GM21526 (cell line): ENCODE results near the gene THSD8.
"Not testable (repeated sequence)": the region's sequence is repeated elsewhere in the genome, so short reads cannot be mapped to it uniquely, and the experiment has no call there.

ENCODE experiments used
- ATAC-seq: cut with Tn5 transposase; IDR thresholded peaks from one replicate; pipeline ENCODE4 v1.9.1; 2021; ENCODE audit warnings: moderate library complexity; ENCODE audit not compliant: unreplicated experiment, low FRiP score

THSD8 gene

DNA sequence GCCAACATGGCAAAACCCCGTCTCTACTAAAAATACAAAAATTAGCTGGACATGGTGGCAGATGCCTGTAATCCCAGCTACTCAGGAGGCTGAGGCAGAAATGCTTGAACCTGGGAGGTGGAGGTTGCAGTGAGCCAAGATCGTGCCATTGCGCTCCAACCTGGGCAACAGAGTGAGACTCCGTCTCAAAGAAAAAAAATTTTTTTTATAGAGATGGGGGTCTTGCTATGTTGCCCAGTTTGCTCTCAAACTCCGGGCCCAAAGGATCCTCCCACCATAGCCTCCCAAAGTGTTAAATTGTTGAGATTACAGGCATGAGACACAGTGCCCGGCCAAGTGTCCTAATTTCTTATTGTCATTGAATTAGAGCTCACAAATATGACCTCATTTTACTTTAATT is 15.3 kb downstream of the THSD8 start:
- ATAC-seq = not testable (repeated sequence)

DNA sequence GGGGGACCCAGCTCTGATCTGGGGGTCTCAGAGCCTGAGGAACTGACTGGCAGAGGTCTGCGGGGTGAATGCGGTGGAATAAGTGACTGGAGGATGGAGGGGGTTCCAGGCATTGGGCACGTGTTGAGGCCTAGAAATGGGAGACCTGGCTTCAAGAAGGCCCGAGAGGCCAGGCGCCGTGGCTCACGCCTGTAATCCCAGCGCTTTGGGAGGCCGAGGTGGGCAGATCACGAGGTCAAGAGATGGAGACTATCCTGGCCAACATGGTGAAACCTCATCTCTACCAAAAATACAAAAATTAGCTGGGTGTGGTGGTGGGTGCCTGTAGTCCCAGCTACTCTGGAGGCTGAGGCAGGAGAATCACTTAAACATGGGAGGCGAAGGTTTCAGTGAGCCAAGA is 15.9 kb downstream of the THSD8 start:
- ATAC-seq = not testable (repeated sequence)

DNA sequence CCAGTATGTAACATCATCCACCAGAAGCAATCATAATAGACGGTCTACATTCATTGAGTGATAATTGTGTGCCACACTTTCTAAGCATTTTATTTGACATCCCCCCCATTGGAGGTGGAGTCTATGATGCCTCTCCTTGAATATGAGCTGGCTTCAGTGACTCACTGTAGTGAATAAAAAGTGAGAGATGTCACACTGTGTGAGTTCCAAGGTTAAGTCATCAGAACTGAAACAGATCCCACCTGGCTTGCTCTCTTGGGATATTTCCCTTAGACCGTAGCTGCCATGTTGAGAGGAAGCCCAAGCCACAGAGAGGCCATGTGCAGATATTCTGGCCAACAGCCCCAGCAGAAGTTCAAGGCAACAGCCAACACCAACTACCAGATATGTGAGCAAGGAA is 19.9 kb downstream of the THSD8 start:
- ATAC-seq = no peak

DNA sequence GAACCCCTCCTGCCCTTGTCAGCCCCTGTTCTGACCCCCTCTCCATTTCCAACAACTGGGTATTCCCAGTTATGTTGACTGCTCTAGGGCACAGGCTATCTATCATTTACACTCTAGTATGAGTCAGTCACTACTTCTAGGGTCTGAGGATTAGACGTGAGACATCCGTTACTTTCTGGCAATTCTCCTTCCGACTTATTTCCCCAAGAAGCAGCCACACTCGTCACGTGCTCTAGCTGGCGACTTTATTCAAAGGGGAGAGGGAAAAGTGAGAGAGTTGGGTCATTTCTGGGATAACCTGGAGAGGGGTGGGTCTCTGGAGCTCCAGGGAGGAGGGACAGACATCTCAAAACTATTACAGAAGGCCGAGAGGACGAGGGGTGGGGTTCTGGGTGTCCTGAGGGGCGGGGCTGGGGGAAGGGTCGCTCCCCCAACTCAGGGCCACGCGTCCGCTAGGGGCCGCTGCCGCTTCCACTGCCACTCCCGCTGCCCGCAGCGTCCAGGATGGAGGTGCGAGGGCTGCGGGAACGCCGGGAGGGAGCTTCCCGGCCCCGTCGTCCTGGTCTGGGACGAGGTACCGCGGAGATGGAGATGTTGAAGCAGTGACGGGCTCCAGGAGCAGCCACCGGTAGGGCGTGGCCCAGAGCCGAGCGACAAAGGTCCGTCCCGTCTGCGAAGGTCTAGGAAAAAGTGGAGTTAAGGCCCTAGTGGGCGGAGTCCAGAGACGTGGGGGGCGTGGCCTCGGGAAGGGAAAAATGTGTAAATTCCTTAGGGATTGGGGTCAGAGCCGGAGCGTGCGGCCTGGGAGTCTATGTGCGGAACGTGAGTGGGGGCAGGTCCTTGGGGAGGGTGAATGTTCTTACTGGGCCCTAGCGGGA is 23.6 kb downstream of the THSD8 start:
- no peak for ATAC-seq

DNA sequence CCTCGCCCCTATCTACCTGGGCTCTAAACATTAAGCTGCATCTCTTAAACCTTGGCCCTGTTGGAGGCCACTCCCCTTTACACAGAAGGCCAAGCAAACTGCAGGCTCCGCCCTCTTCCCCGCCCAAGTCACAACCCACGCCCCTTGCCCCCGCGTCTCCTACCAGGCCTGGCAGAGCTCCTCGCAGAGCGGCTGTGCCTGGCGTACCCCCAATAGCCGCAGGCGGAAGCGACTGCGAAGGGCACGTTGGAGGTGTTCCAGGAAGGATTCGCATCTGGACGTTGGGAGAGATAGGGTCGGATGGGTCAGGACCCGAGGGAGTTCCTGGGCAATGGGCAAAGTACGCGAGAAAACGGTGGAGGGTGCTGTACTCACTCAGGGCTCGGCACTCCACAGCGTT is 26.6 kb downstream of the THSD8 start:
- no peak for ATAC-seq

DNA sequence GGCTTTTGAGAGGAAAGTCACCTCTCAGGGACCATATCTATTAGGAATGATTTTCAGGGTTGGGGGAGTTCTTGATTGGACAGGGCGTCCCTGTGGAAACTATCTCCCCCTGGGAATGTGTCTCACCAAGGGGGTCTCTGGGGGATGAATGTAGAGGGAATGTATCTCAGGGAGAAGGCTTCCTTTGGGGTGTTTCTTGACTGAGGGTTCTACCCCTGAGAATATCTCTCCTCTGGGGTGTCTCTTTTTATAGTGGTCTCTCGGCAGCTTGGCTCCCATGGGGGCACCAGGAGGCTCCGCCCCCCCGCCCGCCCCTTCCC is 31.5 kb downstream of the THSD8 start:
- ATAC-seq = no peak

DNA sequence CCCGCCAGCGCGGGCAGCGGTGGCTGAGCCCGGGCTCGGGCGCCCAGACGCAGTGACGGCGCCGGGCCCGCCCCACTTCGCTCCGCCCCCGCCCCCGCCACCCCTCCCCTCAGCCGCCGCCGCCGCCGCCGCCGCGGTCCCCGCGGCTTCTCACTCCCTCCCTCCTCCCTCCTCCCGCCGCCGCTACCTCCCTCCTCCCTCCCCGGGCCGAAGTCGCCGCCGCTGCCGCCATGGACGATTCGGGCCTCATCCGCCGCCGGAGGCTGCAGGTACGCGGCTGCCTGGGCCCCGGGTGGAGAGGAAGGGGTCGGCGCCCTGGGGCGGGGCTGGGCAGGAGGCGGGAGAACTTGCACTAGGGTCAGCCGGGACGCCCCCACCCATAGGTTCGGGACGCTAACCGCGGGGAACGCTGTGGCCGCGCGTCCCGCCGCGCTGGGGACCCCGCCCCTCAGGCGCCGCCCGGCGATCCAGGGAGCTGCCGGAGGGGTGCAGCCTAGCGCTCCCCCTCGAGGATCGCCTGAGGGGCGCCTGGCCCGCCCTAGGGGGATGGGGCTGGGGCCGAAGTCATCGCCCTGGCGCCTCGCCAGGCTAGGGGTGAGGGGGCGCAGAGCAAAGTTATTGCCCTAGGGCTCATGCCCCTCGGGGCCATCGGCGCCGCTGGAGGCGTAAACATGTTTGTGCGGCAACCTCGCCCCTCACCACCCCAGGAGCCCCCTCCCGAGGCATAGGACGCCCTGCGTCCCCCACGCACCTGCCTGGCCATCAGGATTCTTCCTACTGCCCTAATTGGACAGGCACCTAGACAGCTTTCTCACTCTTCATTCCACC is 32.1 kb downstream of the THSD8 start:
- no peak for ATAC-seq

DNA sequence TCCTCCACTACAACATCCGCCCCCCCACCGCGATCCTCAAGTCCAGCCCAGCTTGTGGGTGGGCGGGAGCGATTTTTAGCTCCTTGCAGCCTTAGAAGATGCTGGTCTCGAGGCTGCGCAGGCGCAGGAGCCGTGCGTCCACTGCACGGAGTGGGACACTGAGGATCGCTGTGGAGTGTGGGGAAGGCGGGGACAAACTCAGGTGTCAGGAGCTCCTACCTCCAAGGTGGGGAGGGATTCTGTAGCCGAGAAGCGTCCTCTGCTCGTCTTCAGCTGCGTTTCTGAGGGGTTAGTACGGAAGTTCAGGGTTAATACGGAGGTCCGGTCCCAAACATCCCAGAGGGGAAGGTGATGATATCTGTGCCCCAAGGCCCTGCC is 32.7 kb downstream of the THSD8 start, which contains the start of gene RTBDN:
Gene RTBDN (minus strand): TSS at position 14 of the 378 bp plus-strand sequence. CDS start 4,600 bp downstream, outside the sequence.
- no peak for ATAC-seq

DNA sequence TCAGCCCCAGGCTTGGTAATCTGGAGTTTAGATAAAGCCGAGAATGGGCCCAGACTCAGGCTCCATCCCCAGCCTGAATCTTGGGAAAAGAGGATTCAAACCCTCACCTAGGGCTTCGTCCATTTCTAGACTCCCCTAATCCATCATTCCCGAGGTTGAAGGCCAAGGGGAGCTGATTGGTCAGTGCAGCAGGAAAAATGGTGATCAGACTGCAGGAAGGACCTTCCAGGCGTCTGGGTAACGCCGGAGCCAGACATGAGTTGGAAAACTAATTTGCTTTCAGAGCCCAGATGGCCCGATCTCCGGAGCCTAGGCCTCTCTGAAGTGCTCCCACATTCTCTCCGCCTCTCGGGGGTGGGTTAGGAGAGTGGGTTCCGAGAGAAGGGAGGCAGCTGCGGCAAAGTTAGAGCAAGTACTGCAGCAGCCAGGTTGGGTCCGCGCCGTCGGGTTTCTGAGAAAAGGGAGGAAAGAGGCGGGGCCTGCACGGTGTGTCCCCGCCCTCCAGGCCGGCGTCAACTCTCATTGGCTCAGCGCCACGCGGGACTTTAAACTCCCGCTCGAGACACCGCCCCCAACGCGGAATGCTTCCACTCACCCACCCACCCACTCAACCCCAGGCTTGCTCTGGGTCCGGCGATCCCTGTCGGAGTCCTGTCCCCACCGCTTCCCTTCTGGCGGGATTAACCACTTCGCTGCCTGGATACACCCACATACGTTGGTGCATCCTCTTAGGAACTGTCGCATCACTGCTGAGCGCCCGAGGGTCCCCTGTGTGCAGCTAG is 33.3 kb downstream of the THSD8 start:
- no peak for ATAC-seq

DNA sequence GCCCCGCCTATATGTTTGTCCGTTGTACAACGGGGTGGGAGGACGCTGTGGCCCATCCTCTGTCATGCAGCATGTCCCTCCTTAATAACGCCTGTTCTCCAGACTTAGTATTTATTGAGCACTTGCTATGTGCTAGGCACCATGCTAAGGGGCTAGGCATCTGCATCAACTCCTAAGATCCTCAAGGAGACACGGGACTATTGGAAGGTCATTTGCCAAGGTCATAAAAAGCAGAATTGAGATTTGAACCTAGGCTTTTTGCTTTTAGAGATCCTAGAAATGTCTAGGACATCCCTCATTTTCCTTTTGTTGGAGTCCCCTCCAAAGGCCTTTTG is 34.6 kb downstream of the THSD8 start:
- ATAC-seq = no peak

DNA sequence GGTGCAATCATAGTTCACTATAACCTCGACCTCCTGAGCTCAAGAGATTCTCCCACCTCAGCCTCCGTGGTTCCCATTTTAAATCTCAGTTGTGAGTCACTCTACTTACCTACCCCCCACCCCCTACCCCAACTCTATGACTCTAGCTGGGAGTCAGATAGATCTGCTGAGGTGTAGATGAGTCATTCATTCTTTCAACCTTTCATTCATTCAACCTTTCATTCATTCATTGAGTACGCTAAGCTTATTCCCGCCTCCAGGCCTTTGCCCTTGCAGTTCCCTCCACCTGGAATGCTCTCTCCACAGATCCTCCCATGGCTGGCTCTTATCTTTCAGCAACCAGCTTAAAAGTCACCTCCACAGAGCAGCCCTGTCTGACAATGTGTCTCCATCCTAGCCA is 35.4 kb downstream of the THSD8 start:
- ATAC-seq = no peak

DNA sequence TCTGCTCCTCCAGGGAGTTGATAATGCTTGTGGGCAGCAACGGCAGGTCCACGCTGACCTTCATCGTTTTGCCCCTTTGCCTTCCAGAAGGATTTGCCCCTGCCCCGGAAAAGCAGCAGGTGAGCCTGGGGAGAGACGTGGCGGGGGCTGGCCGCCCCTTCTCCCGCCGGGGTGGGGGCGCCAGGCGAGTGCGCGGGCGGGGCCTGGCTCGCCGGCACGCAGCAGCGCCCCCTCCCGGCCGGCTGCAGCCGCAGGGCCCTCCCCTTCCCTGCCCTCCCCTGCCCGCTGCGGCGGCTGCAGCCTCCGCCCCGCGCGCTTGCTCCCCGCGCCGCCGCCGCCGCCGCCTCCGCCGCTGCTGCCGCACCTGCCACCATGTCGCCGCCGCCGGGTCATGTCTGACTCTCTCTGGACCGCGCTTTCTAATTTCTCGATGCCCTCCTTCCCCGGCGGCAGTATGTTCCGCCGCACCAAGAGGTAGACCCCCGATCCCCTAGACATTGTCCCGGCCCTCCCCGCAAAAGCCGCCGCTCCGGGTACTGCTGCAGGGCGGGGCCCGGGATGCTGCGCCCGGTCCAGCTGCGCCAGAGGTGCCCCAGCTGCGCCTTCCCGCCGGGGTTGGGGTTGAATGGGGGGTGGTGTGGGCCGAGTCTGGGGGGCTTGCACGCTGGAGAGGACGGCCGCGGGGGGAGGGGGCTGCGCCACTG is 36.5 kb downstream of the THSD8 start, which contains the start of gene MAST1:
Gene MAST1 (plus strand): TSS at position 334 of the 704 bp plus-strand sequence. CDS start 58 bp downstream, at position 392.
- no peak for ATAC-seq

DNA sequence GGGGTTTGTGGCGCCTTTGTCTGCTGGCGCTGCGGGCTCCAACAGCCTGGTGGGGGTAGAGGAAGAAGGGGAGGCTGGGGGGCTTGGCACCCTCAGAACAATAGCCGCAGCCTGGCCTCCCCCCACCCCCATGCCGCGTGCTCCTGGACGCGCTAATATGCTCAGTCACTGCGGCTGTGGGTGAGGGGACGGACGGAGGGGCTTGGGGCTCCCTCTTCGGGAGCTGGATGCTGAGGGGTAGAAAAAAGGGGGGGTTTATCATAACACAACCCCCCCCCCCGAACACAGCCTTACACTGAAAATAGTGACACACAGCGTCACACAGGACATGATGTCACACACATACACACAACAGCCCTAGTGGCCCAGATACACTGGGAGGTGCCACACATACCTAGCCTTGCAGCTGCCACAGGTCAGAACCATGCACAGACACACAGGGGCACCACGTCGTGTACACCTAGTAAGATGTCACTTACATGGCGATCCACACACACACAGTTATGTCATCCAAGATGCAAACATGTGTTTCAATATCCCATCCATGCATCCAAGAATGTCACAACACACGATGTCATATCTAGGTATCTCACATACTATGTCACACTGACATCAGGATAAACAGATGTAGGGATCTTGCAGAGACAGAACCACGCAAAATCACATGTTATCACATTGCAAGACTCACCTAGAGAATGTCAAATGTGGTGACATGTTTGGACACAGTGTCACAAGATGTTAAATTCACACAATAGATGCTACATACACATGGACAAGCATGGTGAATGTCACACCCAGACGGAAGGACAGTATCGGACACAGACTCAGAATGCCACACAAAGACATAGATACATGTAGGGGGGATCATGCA is 37.3 kb downstream of the THSD8 start:
- ATAC-seq = no peak

DNA sequence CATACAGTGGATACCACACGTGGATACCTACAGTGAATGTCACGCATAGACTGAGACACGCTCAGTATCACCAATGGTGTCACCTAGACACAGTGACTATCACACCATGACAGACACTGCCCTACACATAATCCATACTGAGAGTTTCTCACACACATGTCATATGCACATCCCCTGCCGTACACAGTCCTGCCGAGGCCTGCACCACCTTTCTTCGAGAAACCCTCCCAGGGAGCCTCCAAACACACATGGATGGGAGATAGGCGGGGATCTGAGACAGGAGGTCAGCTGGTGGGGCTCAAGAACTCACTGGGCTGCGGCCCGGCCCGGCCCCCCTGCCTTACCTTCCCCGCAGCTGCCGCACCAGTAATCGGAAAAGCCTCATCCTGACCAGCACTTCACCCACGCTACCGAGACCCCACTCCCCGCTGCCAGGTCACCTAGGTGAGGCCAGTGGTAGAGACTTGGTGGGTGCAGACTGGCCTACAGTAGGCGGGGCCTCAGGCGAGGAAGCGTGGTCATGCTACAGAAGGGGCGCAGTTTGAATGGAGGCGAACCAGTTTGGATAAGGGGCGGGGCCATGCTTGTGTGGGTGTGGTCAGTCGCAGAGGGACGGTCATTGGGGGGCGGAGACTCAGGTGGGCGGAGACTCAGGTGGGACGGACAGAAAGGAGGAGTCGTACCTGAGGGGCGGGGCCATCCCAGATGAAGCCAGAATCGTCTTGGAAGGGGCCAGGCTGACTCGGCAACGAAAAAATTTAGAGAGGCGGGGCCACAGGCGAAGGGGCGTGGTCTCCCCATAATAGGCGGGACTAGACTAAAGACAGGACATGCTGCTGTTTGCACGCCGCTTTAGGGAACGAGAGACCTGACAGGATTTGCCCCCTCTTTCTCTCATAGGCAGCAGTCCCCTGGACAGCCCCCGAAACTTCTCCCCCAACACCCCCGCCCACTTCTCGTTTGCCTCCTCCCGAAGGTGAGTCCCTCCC is 38.5 kb downstream of the THSD8 start:
- no peak for ATAC-seq

DNA sequence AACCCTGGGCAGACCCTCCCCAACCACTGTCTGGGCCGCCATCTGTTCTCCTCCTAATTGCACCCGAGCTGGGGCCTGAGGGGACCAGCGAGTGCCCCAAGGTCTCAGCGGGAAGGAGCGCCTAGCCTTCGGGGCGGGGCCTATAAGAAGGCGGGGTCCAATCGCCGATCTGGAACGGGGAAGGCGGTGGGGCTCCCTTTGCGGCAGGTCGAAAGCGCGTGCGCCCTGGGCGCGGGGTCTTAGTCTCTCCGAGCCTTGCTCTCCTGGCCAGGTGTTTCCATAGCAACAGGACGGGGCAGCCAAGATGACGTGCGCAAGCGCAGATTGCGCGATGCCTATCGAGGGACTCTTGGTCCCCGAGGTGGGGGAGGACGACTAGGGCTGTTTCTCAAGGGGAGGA is 39.2 kb downstream of the THSD8 start:
- no peak for ATAC-seq

DNA sequence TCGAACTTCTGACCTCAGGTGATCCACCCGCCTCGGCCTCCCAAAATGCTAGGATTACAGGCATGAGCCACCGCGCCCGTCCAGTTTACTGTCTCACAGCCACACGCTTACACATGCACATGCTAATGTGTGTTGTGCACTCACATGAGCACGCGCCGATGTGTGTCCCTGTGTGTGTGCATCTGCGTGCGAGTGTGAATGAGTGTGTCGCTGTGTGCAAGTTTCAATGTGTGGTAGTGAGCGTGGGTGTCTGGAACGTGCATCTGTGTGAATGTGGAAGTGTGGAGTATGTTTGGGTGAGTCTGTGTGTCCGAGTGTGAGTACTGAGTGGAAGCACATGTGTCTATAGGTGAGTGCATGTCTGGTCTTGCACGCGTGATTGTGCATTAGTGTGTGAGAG is 40.6 kb downstream of the THSD8 start:
- no peak for ATAC-seq

DNA sequence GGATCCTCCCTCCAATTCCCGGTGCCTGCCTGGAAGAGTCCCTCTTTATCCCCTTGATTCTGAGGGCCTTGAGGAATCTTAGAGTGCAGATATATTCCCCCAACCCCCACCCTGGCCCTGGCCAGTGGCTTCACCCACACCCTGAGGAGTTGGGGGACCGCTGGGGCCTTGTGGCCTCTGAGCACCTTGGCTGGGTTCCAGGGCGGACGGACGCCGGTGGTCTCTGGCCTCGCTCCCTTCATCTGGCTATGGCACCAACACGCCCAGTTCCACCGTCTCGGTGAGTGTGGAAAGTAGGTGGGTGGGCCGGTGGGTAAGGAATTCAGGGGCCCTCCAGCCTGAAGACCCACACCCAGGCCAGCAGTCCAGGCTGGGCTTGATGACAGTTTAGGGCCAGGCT is 41.5 kb downstream of the THSD8 start:
- no peak for ATAC-seq

DNA sequence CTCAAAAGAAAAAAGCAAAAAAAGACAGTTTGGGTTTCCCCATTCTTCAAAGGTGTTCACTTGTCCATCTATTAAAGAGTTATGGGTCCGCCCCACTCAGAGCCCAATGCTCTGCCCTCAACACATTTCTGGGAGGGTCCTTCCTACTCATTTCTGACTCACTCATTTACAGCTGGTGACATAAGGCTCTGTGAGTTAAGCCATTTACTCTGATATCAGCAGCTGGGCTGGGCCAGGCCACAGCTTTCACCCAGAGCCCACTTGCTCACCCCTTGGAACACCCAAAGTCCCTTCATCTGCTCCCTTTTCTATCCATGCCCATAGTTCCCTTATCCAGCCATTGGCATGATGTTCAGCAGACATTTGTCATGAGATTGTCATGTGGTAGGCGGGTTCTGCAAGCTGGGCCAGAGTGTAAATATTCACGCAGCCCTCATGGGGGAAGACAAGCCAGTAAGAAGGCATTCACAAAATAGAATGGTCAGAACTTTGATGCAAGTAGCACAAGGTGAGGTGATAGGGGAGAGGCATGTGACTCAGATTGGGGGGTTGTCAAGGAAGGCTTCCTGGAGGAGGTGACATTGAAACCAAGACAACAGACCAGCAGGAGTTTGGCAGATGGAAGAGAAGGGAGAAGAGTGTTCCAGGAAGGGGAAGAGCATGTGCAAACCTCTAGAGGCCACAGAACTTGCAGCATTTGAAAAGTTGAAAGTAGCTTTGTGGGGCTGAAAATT is 42.3 kb downstream of the THSD8 start:
- no peak for ATAC-seq
